Measurements from ENCODE around the gene KIF3C. TPM values are rescaled to one million over a fixed set of nuclear protein-coding genes. Genes with fewer than 3 reads are reported as not detected.
A peak's percentile ranks its signal among the peaks of the same experiment; 100 is the strongest.
"Not testable (repeated sequence)": the region's sequence is repeated elsewhere in the genome, so short reads cannot be mapped to it uniquely, and the experiment has no call there.

KIF3C gene
- total RNA-seq, 4 donors from 2014 or later = 6.6 to 14.3 (median 9.3) TPM

DNA sequence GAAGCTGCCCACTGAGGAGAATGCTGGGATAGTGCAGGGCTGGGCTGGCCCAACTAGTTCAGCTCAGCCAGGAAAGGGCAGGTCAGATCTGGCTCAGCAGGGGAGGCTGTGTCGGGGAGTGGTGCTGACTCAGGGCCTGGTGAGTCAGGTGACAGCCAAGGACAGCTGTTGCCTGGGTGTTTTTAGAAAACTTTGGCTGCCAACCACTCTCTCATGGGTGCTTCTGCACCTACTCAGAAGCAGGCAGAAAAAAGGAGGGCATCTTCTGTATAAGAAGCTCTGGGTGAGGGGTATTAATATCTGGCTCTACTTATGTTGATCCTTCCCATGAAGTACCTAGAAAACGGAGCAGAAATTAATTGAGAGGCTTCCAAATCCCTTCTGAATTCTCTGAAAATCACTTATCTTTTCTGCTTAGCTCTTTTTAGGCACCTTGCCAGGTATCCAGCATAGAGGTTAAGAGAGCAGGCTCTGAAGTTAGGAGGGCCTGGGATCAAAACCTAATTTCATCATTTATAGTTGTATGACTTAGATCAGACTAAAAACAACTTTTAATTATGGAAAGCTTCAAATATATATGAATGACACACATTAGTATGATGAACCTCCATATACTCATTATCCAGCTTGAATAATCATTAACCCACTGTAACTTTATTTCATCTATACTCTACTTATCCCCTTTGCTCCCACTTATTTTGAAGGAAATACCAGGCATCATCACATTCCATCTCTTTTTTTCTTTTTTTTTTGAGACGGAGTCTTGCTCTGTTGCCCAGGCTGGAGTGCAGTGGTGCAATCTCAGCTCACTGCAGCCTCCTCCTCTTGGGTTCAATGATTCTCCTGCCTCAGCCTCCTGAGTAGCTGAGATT lies 36.1 kb upstream of the KIF3C start:
- peak overlapping the region; percentile 41 to 68 (median 50) for H3K27ac ChIP-seq (replicated peaks in 1 of 4)
- DNase-seq (ENCODE audit: extremely low spot score) = no peak
- WGBS = 40% methylated on average over 3 of the region's 3 CpGs
- intact Hi-C loops (cut with DNase I) = no loop called here
- H3K27me3 ChIP-seq = no peaks in the 10 kb centered on the region
- H3K36me3 ChIP-seq = no peaks in the 10 kb centered on the region
- no peak overlapping the region for H3K4me3 ChIP-seq
- H3K4me1 ChIP-seq = peaks cover 11 to 16% (median 15%) of the 10 kb centered on the region in 4 donors
- peak in 1 of 2 donors; percentile 70 for TF ChIP-seq POLR2AphosphoS5 (IDR thresholded peaks at IDR 0.05)
- TF ChIP-seq POLR2A (IDR thresholded peaks at IDR 0.05; ENCODE audit: low read depth) = no peak
- no peaks in the 10 kb centered on the region for H3K9me3 ChIP-seq

DNA sequence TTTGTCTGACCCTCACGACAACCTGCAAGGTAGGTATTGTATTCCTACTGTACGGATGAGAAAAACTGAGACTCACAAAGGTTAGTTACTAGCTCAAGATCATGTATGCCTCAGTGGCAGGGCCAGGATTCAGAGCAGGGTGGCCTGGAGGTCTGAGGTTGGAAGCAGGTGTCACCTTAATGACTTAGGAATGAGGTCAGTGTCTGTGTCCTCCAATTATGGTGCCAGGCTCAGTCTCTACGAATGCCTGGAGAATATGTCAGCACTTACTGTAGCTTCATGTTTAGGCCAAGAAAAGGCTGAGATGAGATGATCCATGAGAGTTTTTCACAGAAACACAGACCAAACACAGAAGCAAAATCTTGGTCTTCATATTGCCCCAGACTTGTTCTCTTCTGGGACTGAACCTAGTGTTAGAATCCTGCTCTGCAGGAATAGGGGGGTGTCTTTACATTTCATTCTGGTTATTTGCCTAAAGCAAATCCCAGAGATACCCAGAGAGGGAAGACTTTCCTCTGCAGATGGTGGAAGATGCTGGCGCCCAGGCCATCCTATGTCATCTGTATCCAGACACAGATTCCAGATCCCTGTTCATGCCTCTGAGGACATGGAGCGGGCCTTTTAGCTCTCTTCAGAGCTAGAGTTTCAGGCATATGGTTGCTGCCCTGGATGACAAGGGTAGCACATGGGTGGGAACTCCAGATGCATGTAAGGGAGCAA lies 35.3 kb upstream of the KIF3C start:
- WGBS = 92% methylated on average over 5 of the region's 5 CpGs

DNA sequence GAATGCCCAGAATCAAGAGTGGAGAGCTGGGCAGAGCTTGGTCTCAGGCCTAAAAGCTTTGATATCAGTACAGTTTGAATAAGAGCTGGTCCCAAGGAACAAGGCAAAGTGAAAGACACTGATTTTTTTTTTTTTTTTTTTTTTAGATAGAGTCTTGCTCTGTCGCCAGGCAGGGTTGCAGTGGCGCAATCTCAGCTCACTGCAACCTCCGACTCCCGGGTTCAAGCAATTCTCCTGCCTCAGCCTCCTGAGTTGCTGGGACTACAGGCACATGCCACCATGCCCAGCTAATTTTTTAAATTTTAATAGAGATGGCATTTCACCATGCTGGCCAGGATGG lies 34.4 kb upstream of the KIF3C start:
- H3K36me3 ChIP-seq; H3K27ac ChIP-seq (replicated peaks in 1 of 4); intact Hi-C loops (cut with DNase I); H3K4me3 ChIP-seq; H3K27me3 ChIP-seq; DNase-seq (ENCODE audit: extremely low spot score); H3K9me3 ChIP-seq: not testable (repeated sequence)
- peaks cover 11 to 22% (median 17%) of the 10 kb centered on the region in 4 donors for H3K4me1 ChIP-seq
- WGBS = 83% methylated on average over 4 of the region's 4 CpGs

More for the DNA sequence above, 35.3 kb upstream of the KIF3C start:
- H3K4me3 ChIP-seq = no peak overlapping the region
- no peaks in the 10 kb centered on the region for H3K36me3 ChIP-seq
- H3K27ac ChIP-seq (replicated peaks in 1 of 4) = peak overlapping the region; percentile 41 to 68 (median 50)
- intact Hi-C loops (cut with DNase I) = no loop called here
- H3K27me3 ChIP-seq = no peaks in the 10 kb centered on the region
- peaks cover 11 to 17% (median 15%) of the 10 kb centered on the region in 4 donors for H3K4me1 ChIP-seq
- no peak for TF ChIP-seq POLR2AphosphoS5 (IDR thresholded peaks at IDR 0.05)
- TF ChIP-seq, protein P1, sequence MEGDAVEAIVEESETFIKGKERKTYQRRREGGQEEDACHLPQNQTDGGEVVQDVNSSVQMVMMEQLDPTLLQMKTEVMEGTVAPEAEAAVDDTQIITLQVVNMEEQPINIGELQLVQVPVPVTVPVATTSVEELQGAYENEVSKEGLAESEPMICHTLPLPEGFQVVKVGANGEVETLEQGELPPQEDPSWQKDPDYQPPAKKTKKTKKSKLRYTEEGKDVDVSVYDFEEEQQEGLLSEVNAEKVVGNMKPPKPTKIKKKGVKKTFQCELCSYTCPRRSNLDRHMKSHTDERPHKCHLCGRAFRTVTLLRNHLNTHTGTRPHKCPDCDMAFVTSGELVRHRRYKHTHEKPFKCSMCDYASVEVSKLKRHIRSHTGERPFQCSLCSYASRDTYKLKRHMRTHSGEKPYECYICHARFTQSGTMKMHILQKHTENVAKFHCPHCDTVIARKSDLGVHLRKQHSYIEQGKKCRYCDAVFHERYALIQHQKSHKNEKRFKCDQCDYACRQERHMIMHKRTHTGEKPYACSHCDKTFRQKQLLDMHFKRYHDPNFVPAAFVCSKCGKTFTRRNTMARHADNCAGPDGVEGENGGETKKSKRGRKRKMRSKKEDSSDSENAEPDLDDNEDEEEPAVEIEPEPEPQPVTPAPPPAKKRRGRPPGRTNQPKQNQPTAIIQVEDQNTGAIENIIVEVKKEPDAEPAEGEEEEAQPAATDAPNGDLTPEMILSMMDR (IDR thresholded peaks at IDR 0.05) = no peak
- TF ChIP-seq EP300 (IDR thresholded peaks at IDR 0.05) = no peak
- TF ChIP-seq POLR2A (IDR thresholded peaks at IDR 0.05; ENCODE audit: low read depth) = no peak
- DNase-seq (ENCODE audit: extremely low spot score) = no peak
- H3K9me3 ChIP-seq = no peaks in the 10 kb centered on the region

DNA sequence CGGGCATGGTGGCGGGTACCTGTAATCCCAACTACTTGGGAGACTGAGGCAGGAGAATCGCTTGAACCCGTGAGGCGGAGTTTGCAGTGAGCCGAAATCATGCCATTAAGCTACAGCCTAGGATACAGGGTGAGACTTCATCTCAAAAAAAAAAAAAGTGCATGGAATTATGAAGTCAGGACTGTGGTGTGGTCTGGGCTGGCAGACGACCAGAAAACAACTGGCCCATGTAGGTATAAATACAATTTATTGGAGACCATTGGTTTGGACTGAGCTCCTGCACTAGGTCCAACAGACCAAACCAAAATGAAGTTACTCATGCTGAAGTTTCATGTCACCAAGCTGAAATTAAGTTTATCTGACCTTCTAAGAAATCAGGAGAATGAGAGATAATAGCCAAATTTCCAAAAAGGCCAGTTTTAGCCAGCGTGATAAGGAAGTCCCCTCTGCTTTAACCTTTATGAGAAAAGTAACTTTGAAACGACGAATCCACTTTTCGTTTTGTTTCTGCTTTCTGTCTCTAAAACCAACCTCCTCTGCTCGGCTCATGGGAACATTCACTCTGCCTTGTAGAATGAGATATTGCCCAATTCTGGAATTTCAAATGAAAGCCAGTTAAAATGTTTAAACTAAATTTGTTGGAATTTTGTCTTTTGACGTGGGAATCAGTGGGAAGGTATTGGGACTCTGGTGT lies 33.9 kb upstream of the KIF3C start:
- Histone ChIP-seq H3K27me3 (no peaks in the 10 kb centered on the region), H3K4me3 (no peak overlapping the region), H3K4me1 (peaks cover 11 to 22% (median 17%) of the 10 kb centered on the region in 4 donors), H3K9me3 (no peaks in the 10 kb centered on the region), H3K27ac (replicated peaks in 1 of 4) (no peak overlapping the region), H3K36me3 (no peaks in the 10 kb centered on the region)
- TF ChIP-seq POLR2AphosphoS5 (IDR thresholded peaks at IDR 0.05) = no peak
- TF ChIP-seq POLR2A (IDR thresholded peaks at IDR 0.05; ENCODE audit: low read depth) = no peak
- TF ChIP-seq, protein P1 (IDR thresholded peaks at IDR 0.05) = no peak
- no peak for TF ChIP-seq EP300 (IDR thresholded peaks at IDR 0.05)
- intact Hi-C loops (cut with DNase I) = no loop called here
- no peak for DNase-seq (ENCODE audit: extremely low spot score)
- 90% methylated on average over 13 of the region's 13 CpGs for WGBS

DNA sequence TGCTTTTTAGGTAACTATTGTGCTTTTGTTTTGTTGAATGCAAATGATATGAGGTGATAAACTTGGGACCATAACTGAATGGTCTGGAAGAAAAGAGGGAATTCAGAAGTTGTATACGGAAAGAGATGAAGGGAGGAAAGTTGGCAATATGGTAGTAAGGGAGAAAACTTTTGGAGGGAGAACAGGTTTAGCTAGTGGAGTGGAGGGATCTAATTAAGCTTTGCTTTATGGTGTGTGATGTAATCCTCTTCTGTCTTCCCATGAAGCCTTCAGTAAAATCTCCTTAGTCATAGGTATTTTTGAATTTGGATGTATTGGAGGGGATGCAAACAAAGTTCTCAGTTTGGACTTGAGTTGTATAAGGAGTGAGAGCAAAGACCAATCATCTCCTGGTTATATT lies 31.4 kb upstream of the KIF3C start:
- DNase-seq (ENCODE audit: extremely low spot score) = no peak
- 85% methylated on average over 1 of the region's 1 CpG for WGBS
- TF ChIP-seq POLR2A (IDR thresholded peaks at IDR 0.05; ENCODE audit: low read depth) = no peak
- TF ChIP-seq, protein P1 (IDR thresholded peaks at IDR 0.05) = no peak
- no peak for TF ChIP-seq EP300 (IDR thresholded peaks at IDR 0.05)
- H3K27me3 ChIP-seq = no peaks in the 10 kb centered on the region
- no peak overlapping the region for H3K27ac ChIP-seq (replicated peaks in 1 of 4)
- no peaks in the 10 kb centered on the region for H3K9me3 ChIP-seq
- H3K4me3 ChIP-seq = no peak overlapping the region
- H3K4me1 ChIP-seq = peaks cover 10 to 19% (median 16%) of the 10 kb centered on the region in 4 donors
- intact Hi-C loops (cut with DNase I) = no loop called here
- H3K36me3 ChIP-seq = no peaks in the 10 kb centered on the region
